ENCODE measurements around the gene KRTAP10-9.
"Not testable (repeated sequence)": the region's sequence is repeated elsewhere in the genome, so short reads cannot be mapped to it uniquely, and the experiment has no call there.

KRTAP10-9 gene

GRCh38 chr21:44626673-44627143 lies at the start of gene KRTAP10-9:
Gene KRTAP10-9, plus strand, starts transcription at chr21:44627093. Its CDS starts 79 bp downstream, at chr21:44627172.
- no peak for DNase-seq

GRCh38 chr21:44578371-44579055 lies 48.4 kb upstream of the KRTAP10-9 start:
- DNase-seq = no peak

- DNase-seq = no peak
Measured at GRCh38 chr21:44579056-44579832, 47.6 kb upstream of the KRTAP10-9 start.

GRCh38 chr21:44579833-44580144 lies 47.1 kb upstream of the KRTAP10-9 start:
- DNase-seq = no peak

GRCh38 chr21:44580231-44580821 lies 46.6 kb upstream of the KRTAP10-9 start, which contains the start of gene KRTAP10-5:
Gene KRTAP10-5, minus strand, starts transcription at chr21:44580604. Its CDS starts 26 bp downstream, at chr21:44580578.
- not testable (repeated sequence) for DNase-seq

- no peak for DNase-seq
Measured at GRCh38 chr21:44581158-44581557, 45.7 kb upstream of the KRTAP10-9 start.

GRCh38 chr21:44582055-44582454 lies 44.8 kb upstream of the KRTAP10-9 start:
- DNase-seq = no peak

- no peak for DNase-seq
Measured at GRCh38 chr21:44583089-44583799, 43.6 kb upstream of the KRTAP10-9 start.

- no peak for DNase-seq
Measured at GRCh38 chr21:44583800-44584147, 43.1 kb upstream of the KRTAP10-9 start.

- DNase-seq = no peak
Measured at GRCh38 chr21:44585892-44586291, 41.0 kb upstream of the KRTAP10-9 start.

- no peak for DNase-seq
Measured at GRCh38 chr21:44589094-44589493, 37.8 kb upstream of the KRTAP10-9 start.

- no peak for DNase-seq
Measured at GRCh38 chr21:44589586-44590305, 37.1 kb upstream of the KRTAP10-9 start.

- DNase-seq = no peak
Measured at GRCh38 chr21:44590311-44590721, 36.6 kb upstream of the KRTAP10-9 start.

- DNase-seq = not testable (repeated sequence)
Measured at GRCh38 chr21:44590897-44591800, 35.7 kb upstream of the KRTAP10-9 start.

GRCh38 chr21:44591801-44592130 lies 35.1 kb upstream of the KRTAP10-9 start:
- DNase-seq = not testable (repeated sequence)

GRCh38 chr21:44592446-44593311 lies 34.2 kb upstream of the KRTAP10-9 start, which contains the start of gene KRTAP10-6:
Gene KRTAP10-6, minus strand, starts transcription at chr21:44592505. Its CDS starts 21 bp downstream, at chr21:44592484.
- no peak for DNase-seq

- no peak for DNase-seq
Measured at GRCh38 chr21:44593598-44594405, 33.1 kb upstream of the KRTAP10-9 start.

GRCh38 chr21:44594406-44594916 lies 32.4 kb upstream of the KRTAP10-9 start:
- no peak for DNase-seq

GRCh38 chr21:44595524-44595923 lies 31.4 kb upstream of the KRTAP10-9 start:
- DNase-seq = no peak
